Endothelial cell of umbilical vein (primary cell): Measurements from ENCODE around the gene BEAN1. TPM values are rescaled to one million over a fixed set of nuclear protein-coding genes. Genes with fewer than 3 reads are reported as not detected.

ENCODE experiments used
- BruUV-seq: library from RNA; stranded (reverse); fragments of 400-500 nt; replicated peaks from 2 replicates; lab custom pipeline; 2021; lab: Mats Ljungman, UMichigan
- CTCF ChIA-PET: fragments of 300-600, 350-600 bp; sonication (Branson Sonifier 250); formaldehyde crosslinking; loops from one replicate; lab custom pipeline; 2021; ENCODE audit warnings: antibody characterized with exemption, inconsistent platforms; lab: Charles Lee
- POLR2A ChIA-PET: fragments of 300-600, 350-600 bp; sonication (Branson Sonifier 250); formaldehyde crosslinking; loops from one replicate; lab custom pipeline; 2021; ENCODE audit warnings: antibody characterized with exemption, inconsistent platforms; lab: Charles Lee
- DNase-seq: peaks from one replicate; pipeline ENCODE4 v3.0.0-alpha.2; 2011; ENCODE audit warnings: low read depth, low spot score
- FAIRE-seq: peaks from 2 replicates; lab custom pipeline; 2011; peaks lifted over from hg19 to GRCh38; lab: Jason Lieb, UNC
- H2AFZ ChIP-seq: 2 replicates; pipeline ENCODE4 v1.6.0; 2012; ENCODE audit warnings: low read depth, low read length, control low read depth, inconsistent platforms
- H3K27ac ChIP-seq: 2 replicates; pipeline ENCODE4 v1.5.1; 2011; ENCODE audit warnings: low read depth, mild to moderate bottlenecking, control low read depth, low read length, moderate library complexity; ENCODE audit not compliant: insufficient read depth
- H3K27me3 ChIP-seq, 2 experiments: 2 replicates each; pipeline versions ENCODE4 v1.6.0 to v1.6.1; 2011; ENCODE audit warnings: low read length in 2 of 2, mixed read lengths in 1 of 2; ENCODE audit not compliant: control insufficient read depth in 2 of 2, insufficient read depth in 2 of 2
- H3K36me3 ChIP-seq, 2 experiments: 2 replicates in 1 of 2; 3 replicates in 1 of 2; pipeline ENCODE4 v1.5.1; 2011; ENCODE audit warnings: low read length in 2 of 2, mild to moderate bottlenecking in 1 of 2, moderate library complexity in 1 of 2; ENCODE audit not compliant: control insufficient read depth in 2 of 2, insufficient read depth in 2 of 2; ENCODE audit errors: extremely low read depth in 1 of 2
- H3K4me1 ChIP-seq: 3 replicates; pipeline ENCODE4 v1.5.1; 2011; ENCODE audit warnings: mild to moderate bottlenecking, low read length; ENCODE audit not compliant: control insufficient read depth, insufficient read depth; ENCODE audit errors: extremely low read depth
- H3K4me2 ChIP-seq: 2 replicates; pipeline ENCODE4 v1.6.1; 2011; ENCODE audit warnings: low read length, control low read depth, mixed read lengths; ENCODE audit not compliant: insufficient read depth
- H3K4me3 ChIP-seq, 3 experiments: fragments of 200-600 bp in 1 of 3; sonication (generic), shearing (Covaris generic) in 1 of 3; replicated peaks in 1 of 3; 2 replicates each; pipeline ENCODE4 v1.5.1; 2011 to 2016; ENCODE audit warnings: control low read depth in 3 of 3, low read length in 3 of 3, mild to moderate bottlenecking in 2 of 3, inconsistent platforms in 1 of 3, low read depth in 1 of 3, moderate library complexity in 1 of 3; ENCODE audit not compliant: insufficient read depth in 1 of 3
- H3K79me2 ChIP-seq: 2 replicates; pipeline ENCODE4 v1.6.0; 2012; ENCODE audit warnings: low read length, inconsistent platforms; ENCODE audit not compliant: control insufficient read depth, insufficient read depth
- H3K9ac ChIP-seq: replicated peaks from 2 replicates; pipeline ENCODE3; 2011; ENCODE audit warnings: low read length, control low read depth; ENCODE audit not compliant: insufficient read depth; ENCODE audit errors: extremely low read depth
- H3K9me1 ChIP-seq: replicated peaks from 3 replicates; pipeline ENCODE4 v1.6.0; 2011; ENCODE audit warnings: mild to moderate bottlenecking, low read length; ENCODE audit not compliant: control insufficient read depth, insufficient read depth; ENCODE audit errors: extremely low read depth
- H3K9me3 ChIP-seq: replicated peaks from 2 replicates; pipeline ENCODE4 v1.5.1; 2012; ENCODE audit warnings: low read length, inconsistent platforms; ENCODE audit not compliant: control insufficient read depth, insufficient read depth
- H4K20me1 ChIP-seq: replicated peaks from 2 replicates; pipeline ENCODE3; 2011; ENCODE audit warnings: mild to moderate bottlenecking, low read length; ENCODE audit not compliant: control insufficient read depth, insufficient read depth; ENCODE audit errors: extremely low read depth
- FOS ChIP-seq: IDR thresholded peaks from 2 replicates; pipeline ENCODE4 v1.6.1; 2011; ENCODE audit warnings: mild to moderate bottlenecking, low read length, moderate library complexity, borderline replicate concordance; ENCODE audit not compliant: insufficient read depth
- MYC ChIP-seq: IDR thresholded peaks from one replicate; pipeline ENCODE4 v1.6.1; 2011; ENCODE audit warnings: mild to moderate bottlenecking, low read depth, low read length
- dilution Hi-C: fragments of 300-500 bp; cut with MboI; formaldehyde crosslinking; loops from one replicate; pipeline ENCODE4 v1.15.0; 2019; ENCODE audit warnings: low sequenced_read_pairs; ENCODE audit not compliant: extremely low pct_ligation_motif_present
- intact Hi-C: fragments of 100-400 bp; cut with micrococcal nuclease; formaldehyde crosslinking; loops from one replicate; pipeline ENCODE4 v1.10.0; 2022
- polyA plus RNA-seq, 4 experiments: library from polyadenylated mRNA; depleted of rRNA in 3 of 4; stranded (reverse) in 3 of 4; unstranded in 1 of 4; fragments of >200 nt; gene quantifications; 2 replicates each; pipeline versions ENCODE4 v1.2.1 to v1.2.3, GENCODE V29; 2011 to 2012; ENCODE audit warnings: missing spikeins in 1 of 4
- total RNA-seq: library from RNA; stranded (reverse); gene quantifications from 2 replicates; pipeline ENCODE4 v1.2.3, GENCODE V29; 2021
- TF ChIP-seq, protein P1 (sequence below), 2 donors: IDR thresholded peaks; 1 replicate in 1 of 2; 2 replicates in 1 of 2; pipeline ENCODE4 v1.5.1; 2011; ENCODE audit warnings: low read length in 2 of 2, mild to moderate bottlenecking in 2 of 2, moderate library complexity in 2 of 2, control low read depth in 1 of 2, inconsistent platforms in 1 of 2, low read depth in 1 of 2; ENCODE audit not compliant: insufficient read depth in 1 of 2; ENCODE audit errors: extremely low read depth in 1 of 2

The BEAN1 gene
- total and polyA plus RNA-seq, 2 donors (not counting 3 experiments of a cell fraction or from before 2014, with no cell fraction given), result not detected

DNA sequence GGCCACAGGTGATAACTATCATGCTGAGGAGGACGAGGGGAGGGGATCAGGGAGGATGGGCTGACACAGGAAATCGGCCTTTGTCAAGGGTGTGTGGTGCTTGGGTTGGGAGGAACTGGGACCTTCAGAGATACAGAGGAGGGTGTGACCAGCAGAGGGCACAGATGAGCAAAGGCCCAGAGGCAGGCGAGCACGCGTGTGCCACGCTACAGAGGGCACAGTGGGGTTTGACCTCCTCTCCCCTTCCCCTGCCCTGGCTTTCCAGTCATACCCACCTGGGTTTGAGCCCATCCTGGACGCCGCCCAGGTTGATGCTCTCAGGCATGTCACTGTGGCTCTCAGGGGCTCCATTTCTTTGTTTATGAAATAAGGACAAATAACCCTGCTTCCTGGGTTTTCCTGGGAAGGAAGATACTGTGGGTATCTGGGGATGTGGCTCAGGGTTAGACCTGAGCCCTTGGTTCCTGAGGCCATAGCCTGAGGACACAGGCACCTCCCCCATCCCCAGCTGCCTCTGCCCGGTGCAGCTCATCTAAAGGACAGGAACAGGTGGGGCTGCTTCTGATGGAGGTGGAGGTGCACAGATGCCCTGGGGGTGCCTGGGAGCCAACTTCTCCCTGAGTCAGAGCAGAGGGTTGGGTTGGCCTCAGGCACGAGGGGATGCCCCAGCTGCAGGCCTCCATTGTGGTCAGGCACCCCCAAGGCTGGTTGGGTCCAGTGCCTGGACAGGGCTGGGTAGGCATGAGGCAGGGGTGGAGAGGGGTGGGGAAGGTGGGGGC is 51.8 kb downstream of the BEAN1 start:
- Histone ChIP-seq H3K9me3 (no peaks in the 10 kb centered on the region), H3K9ac (no peak overlapping the region), H3K27me3 (peaks cover 0 to 8% of the 10 kb centered on the region in 2 experiments), H3K4me1 (peaks cover 5% of the 10 kb centered on the region), H4K20me1 (no peaks in the 10 kb centered on the region), H3K27ac (no peak overlapping the region), H3K9me1 (no peaks in the 10 kb centered on the region), H3K79me2 (no peaks in the 10 kb centered on the region), H3K36me3 (no peaks in the 10 kb centered on the region), H2AFZ (peak overlapping the region; percentile 56), H3K4me3 (no peak overlapping the region), H3K4me2 (no peak overlapping the region)
- TF ChIP-seq, protein P1, sequence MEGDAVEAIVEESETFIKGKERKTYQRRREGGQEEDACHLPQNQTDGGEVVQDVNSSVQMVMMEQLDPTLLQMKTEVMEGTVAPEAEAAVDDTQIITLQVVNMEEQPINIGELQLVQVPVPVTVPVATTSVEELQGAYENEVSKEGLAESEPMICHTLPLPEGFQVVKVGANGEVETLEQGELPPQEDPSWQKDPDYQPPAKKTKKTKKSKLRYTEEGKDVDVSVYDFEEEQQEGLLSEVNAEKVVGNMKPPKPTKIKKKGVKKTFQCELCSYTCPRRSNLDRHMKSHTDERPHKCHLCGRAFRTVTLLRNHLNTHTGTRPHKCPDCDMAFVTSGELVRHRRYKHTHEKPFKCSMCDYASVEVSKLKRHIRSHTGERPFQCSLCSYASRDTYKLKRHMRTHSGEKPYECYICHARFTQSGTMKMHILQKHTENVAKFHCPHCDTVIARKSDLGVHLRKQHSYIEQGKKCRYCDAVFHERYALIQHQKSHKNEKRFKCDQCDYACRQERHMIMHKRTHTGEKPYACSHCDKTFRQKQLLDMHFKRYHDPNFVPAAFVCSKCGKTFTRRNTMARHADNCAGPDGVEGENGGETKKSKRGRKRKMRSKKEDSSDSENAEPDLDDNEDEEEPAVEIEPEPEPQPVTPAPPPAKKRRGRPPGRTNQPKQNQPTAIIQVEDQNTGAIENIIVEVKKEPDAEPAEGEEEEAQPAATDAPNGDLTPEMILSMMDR (IDR thresholded peaks at IDR 0.05; ENCODE audit: extremely low read depth in 1 of 2, insufficient read depth in 1 of 2, low read depth in 1 of 2, low read length in 2 of 2), result peak; percentile 75 to 89
- TF ChIP-seq FOS (no peak), MYC (peak; percentile 83)
- ChIA-PET CTCF (interaction anchor here (1.0 to 2.2 kb wide), 9 partner anchors 24 to 136 kb away, joined by 3 to 17 read pairs (median 7); partner anchors contain the start of genes CKLF and CMTM3), POLR2A (no interaction called here)
- no TSS peak for BruUV-seq
- intact Hi-C loops, result loop anchor here (1.0 to 5.0 kb wide), 5 partner anchors 37 to 125 kb away; partner anchors contain the start of genes BEAN1 and CMTM3
- FAIRE-seq (peak; percentile 83), DNase-seq (peak; percentile 60)
- dilution Hi-C loops, result no loop called here
